GM10847 (cell line): ENCODE data around the gene CCDC18.

Source experiments
- POLR2A ChIP-seq: IDR thresholded peaks from 2 replicates; pipeline ENCODE4 v1.6.1; 2011; ENCODE audit not compliant: insufficient read length; ENCODE audit errors: extremely low read depth

Gene CCDC18

GRCh38 chr1:93205892-93206566, 25.5 kb downstream of the CCDC18 start:
- no peak for TF ChIP-seq POLR2A

GRCh38 chr1:93206567-93206954, 26.0 kb downstream of the CCDC18 start:
- TF ChIP-seq POLR2A = no peak

GRCh38 chr1:93207211-93207610, 26.7 kb downstream of the CCDC18 start:
- no peak for TF ChIP-seq POLR2A

GRCh38 chr1:93215322-93215721, 34.8 kb downstream of the CCDC18 start:
- no peak for TF ChIP-seq POLR2A

- no peak for TF ChIP-seq POLR2A
Measured at GRCh38 chr1:93219443-93219842, 38.9 kb downstream of the CCDC18 start.

GRCh38 chr1:93221913-93222312, 41.4 kb downstream of the CCDC18 start:
- no peak for TF ChIP-seq POLR2A

DNA sequence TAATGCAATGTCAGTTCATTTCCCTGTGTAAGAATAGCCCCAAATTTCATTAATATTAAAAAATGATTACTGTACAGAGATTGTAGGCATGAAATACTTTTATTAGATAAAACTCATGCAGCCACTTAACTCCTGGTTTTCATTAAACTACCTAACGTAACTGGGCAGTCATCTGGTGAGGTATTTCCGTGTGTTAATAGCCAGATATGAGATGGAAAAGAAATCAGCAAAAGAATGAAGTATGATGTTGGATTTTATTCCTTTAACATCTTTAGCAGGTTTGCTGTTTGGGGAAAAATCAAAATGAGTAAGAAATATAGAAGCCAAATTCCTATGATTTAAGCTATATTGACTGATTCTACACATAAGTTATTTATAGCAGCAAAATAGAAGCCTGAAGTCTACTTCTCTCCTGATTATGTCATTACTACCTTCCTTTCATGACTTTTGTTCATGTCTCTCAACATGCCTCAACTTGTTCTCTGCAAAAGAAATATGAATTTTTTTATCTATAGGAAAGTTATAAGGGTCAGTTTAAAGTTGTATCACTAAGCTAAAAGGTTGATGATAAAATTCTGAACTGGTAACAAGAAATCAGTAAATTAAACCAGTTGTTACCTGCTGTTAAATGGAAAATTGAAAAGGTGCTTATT, 42.6 kb downstream of the CCDC18 start:
- TF ChIP-seq POLR2A = no peak

GRCh38 chr1:93235261-93235660, 54.7 kb downstream of the CCDC18 start:
- no peak for TF ChIP-seq POLR2A

GRCh38 chr1:93237021-93237420, 56.5 kb downstream of the CCDC18 start:
- TF ChIP-seq POLR2A = no peak

- TF ChIP-seq POLR2A = no peak
Measured at GRCh38 chr1:93238425-93238824, 57.9 kb downstream of the CCDC18 start.

- no peak for TF ChIP-seq POLR2A
Measured at GRCh38 chr1:93239863-93240262, 59.3 kb downstream of the CCDC18 start.

- no peak for TF ChIP-seq POLR2A
Measured at GRCh38 chr1:93244298-93245069, 64.0 kb downstream of the CCDC18 start.

- TF ChIP-seq POLR2A = no peak
Measured at GRCh38 chr1:93251966-93252365, 71.4 kb downstream of the CCDC18 start.

GRCh38 chr1:93252598-93252997, 72.1 kb downstream of the CCDC18 start:
- no peak for TF ChIP-seq POLR2A

DNA sequence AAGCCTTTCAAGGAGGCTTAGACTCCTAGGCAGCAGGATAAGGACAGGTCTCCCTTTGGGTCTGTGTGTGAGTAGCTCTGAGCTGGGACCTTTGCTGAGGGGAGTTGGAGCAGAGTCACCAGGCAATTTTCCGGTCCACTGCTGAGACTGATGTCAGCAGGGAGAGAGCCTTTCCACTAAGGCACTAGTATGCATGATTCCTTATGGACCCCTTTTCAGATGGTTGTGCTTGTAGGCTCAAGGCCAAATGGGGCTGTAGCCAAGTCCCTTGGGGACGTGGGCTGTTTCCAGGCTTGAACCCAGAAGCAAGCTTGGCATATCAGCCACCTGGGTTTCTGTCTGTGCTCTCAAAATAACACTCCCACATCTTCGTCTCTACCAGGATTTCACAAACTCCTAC, 73.0 kb downstream of the CCDC18 start:
- no peak for TF ChIP-seq POLR2A
